SU-DHL-6 (cell line): ENCODE measurements around the gene MYH6.

Experiments used
- CTCF ChIP-seq: fragments of 200-600 bp; sonication (generic); IDR thresholded peaks from one replicate; pipeline ENCODE4 v1.5.1; 2017; ENCODE audit warnings: antibody characterized with exemption, mild to moderate bottlenecking, low read length, moderate library complexity; ENCODE audit not compliant: insufficient read depth, poor library complexity, severe bottlenecking
- EZH2phosphoT487 ChIP-seq: fragments of 200-600 bp; sonication (generic), shearing (Covaris generic); conservative IDR thresholded peaks from 2 replicates; pipeline ENCODE4 v1.6.1; 2018; ENCODE audit warnings: mild to moderate bottlenecking, antibody characterized with exemption, low read length, moderate library complexity, mixed read lengths

GRCh38 chr14:23414906-23415820, 7.1 kb upstream of the MYH6 start:
- no peak for TF ChIP-seq CTCF
- TF ChIP-seq EZH2phosphoT487 = no peak
